ENCODE results near the gene HOXA5.

- no peak for TF ChIP-seq CTCF (conservative IDR thresholded peaks at IDR 0.05; ENCODE audit: low read length)
- TF ChIP-seq EZH2phosphoT487 (IDR thresholded peaks at IDR 0.05; ENCODE audit: borderline replicate concordance, low read depth, low read length), result no peak
Measured at GRCh38 chr7:27138985-27139333, 4.5 kb downstream of the HOXA5 start.

Data from OCI-LY7 (cell line).